Fibroblast of mammary gland (primary cell): ENCODE measurements around the gene COX10.

Experiments
- DNase-seq: peaks from one replicate; pipeline ENCODE4 v3.0.0-alpha.2; 2010; ENCODE audit warnings: low read depth
- H3K4me3 ChIP-seq: 2 replicates; pipeline ENCODE4 v1.5.1; 2011; ENCODE audit warnings: low read depth, mild to moderate bottlenecking, low read length, moderate library complexity; ENCODE audit not compliant: control insufficient read depth
- CTCF ChIP-seq: conservative IDR thresholded peaks from 2 replicates; pipeline ENCODE4 v1.5.1; 2011; ENCODE audit warnings: low read depth, low read length, inconsistent platforms; ENCODE audit not compliant: control insufficient read depth, insufficient read depth

COX10 gene

GRCh38 chr17:14113137-14113536 is 43.8 kb downstream of the COX10 start:
- H3K4me3 ChIP-seq: no peak overlapping the region
- no peak for DNase-seq
- TF ChIP-seq CTCF: peak; percentile 3

- no peak for DNase-seq
- no peak for TF ChIP-seq CTCF
- H3K4me3 ChIP-seq: no peak overlapping the region
Observed at GRCh38 chr17:14116263-14117024, 47.1 kb downstream of the COX10 start.

DNA sequence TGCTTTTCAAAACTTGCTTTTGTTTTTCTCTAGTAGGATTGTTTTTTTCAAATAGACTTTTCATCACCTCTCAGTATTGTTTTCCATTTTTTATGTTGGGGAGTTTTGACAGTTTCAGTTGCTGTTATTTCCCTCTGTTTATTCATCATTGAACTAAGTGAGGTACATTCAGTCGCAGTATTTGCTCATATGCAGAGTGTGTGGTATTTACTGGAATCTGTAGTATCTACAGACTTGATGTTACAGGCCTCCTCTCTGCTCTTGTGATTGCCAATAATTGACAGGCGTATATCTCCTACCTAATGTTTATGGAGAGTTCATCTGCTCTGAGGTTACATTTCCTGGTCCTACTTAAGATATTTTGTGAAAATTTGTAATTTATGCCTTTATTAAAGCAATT is 49.6 kb downstream of the COX10 start:
- H3K4me3 ChIP-seq: no peak overlapping the region
- no peak for DNase-seq
- TF ChIP-seq CTCF: no peak

DNA sequence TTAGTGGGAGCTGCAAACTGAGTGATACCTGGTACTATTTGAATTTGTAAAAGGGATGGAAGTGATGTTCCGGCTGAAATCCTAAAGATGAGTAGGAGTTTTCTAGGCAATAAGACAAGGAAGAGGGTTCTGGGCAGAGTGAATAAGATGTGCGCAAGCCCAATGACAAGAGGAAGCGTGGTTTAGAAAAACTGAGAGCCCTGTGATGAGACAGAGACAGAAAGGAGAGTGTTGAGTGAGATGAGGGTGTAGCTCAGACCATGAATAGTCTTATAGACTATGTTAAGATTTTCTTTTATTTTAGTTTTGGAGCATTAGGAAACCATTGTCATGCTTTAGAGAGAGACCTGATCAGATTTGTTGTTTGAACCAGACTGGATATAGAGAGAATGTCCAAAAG is 50.2 kb downstream of the COX10 start:
- no peak for DNase-seq
- no peak overlapping the region for H3K4me3 ChIP-seq
- TF ChIP-seq CTCF: no peak

GRCh38 chr17:14121952-14122351 is 52.6 kb downstream of the COX10 start:
- TF ChIP-seq CTCF: no peak
- DNase-seq: no peak
- H3K4me3 ChIP-seq: no peak overlapping the region

- no peak for TF ChIP-seq CTCF
- no peak for DNase-seq
- no peak overlapping the region for H3K4me3 ChIP-seq
Observed at GRCh38 chr17:14123619-14124278, 54.4 kb downstream of the COX10 start.

GRCh38 chr17:14124854-14125253 is 55.5 kb downstream of the COX10 start:
- no peak overlapping the region for H3K4me3 ChIP-seq
- no peak for TF ChIP-seq CTCF
- DNase-seq: no peak
